ENCODE results near the gene LYSMD1.
A peak's percentile ranks its signal among the peaks of the same experiment; 100 is the strongest.
"Not testable (repeated sequence)": the region's sequence is repeated elsewhere in the genome, so short reads cannot be mapped to it uniquely, and the experiment has no call there.

Gene LYSMD1
- total RNA-seq, result 0 to 0.61 (median 0.39) reads per million in 3 donors

GRCh38 chr1:151165738-151166504, at the start of gene LYSMD1, which contains the start of gene SCNM1:
Gene LYSMD1 (minus strand): TSS chr1:151165902. CDS start chr1:151165258, 644 bp downstream.
Gene SCNM1 (plus strand): TSS chr1:151166144. CDS start chr1:151166153, 9 bp downstream.
- peak; percentile 94 to 95 (median 95) for DNase-seq
- H3K4me3 ChIP-seq (ENCODE audit: insufficient read depth, low read depth, low read length, poor library complexity, severe bottlenecking), result peak within 1 kb of the TSS; percentile 78
- H3K4me1 ChIP-seq (ENCODE audit: control insufficient read depth, insufficient read depth, low read length, poor library complexity, severe bottlenecking), result peaks cover 26% of the 10 kb centered on the region
- H3K9me3 ChIP-seq (ENCODE audit: control insufficient read depth, low read length), result no peaks in the 10 kb centered on the region
- no peaks in the 10 kb centered on the region for H3K27me3 ChIP-seq (replicated peaks; ENCODE audit: control insufficient read depth, insufficient read depth, low read length, poor library complexity, severe bottlenecking)
- peaks cover 27% of the 10 kb centered on the region for H3K36me3 ChIP-seq (ENCODE audit: control insufficient read depth, insufficient read depth, low read length)
- peak within 1 kb of the TSS; percentile 66 for H3K27ac ChIP-seq (ENCODE audit: insufficient read depth, low read length, poor library complexity, severe bottlenecking)

DNA sequence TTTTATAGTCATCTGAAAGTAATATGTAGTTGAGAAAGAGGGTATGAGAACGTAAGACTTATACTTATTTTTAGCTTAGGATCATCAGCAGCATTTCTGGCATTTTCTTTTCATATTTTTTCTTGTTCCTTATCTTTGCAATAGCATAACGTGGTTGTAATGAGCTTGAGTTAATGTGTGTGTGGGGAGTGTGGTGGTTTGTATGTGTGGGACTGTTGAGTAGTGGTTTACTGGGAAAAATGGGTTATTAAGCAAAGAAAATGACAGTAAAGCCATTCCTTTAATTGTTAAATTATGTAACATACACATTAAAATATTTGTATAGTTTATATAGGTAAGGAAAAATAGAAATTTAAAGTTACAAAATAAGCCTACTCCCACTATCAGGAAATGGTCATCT, 47.9 kb upstream of the LYSMD1 start:
- no peaks in the 10 kb centered on the region for H3K36me3 ChIP-seq (ENCODE audit: control insufficient read depth, insufficient read depth, low read length)
- H3K9me3 ChIP-seq (ENCODE audit: control insufficient read depth, low read length), result no peaks in the 10 kb centered on the region
- H3K4me3 ChIP-seq (ENCODE audit: insufficient read depth, low read depth, low read length, poor library complexity, severe bottlenecking), result no peak overlapping the region
- no peak for DNase-seq
- H3K4me1 ChIP-seq (ENCODE audit: control insufficient read depth, insufficient read depth, low read length, poor library complexity, severe bottlenecking), result no peaks in the 10 kb centered on the region
- no peak overlapping the region for H3K27ac ChIP-seq (ENCODE audit: insufficient read depth, low read length, poor library complexity, severe bottlenecking)
- no peaks in the 10 kb centered on the region for H3K27me3 ChIP-seq (replicated peaks; ENCODE audit: control insufficient read depth, insufficient read depth, low read length, poor library complexity, severe bottlenecking)

DNA sequence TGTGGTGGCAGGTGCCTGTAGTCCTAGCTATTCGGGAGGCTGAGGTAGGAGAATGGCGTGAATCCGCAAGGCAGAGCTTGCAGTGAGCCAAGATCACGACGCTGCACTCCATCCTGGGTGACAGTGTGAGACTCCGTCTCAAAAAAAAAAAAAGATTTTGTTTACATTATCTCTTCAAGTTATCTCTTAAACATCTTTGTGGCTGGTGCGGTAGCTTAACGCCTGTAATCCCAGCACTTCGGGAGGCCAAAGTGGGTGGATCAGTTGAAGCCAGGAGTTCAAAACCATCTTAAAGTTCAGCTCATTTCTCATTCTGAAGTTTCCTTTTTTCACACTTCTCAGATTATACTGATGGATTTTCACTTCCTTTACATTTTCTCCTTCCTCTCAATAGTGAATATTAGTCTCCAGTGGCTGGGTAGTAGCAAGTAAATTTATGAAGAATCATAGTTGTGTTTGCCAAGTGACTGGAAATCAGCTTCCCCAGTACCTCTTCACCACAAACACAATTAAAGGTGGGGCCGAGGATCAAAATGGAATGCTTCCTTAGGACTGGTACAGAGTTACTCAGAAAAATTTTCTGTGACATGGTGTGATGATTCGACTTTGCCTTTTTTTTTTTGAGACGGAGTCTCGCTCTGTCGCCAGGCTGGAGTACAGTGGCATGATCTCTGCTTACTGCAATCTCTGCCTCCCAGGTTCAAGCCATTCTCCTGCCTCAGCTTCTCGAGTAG, 46.4 kb upstream of the LYSMD1 start:
- no peak for DNase-seq
- no peaks in the 10 kb centered on the region for H3K9me3 ChIP-seq (ENCODE audit: control insufficient read depth, low read length)
- no peak overlapping the region for H3K4me3 ChIP-seq (ENCODE audit: insufficient read depth, low read depth, low read length, poor library complexity, severe bottlenecking)
- no peak overlapping the region for H3K27ac ChIP-seq (ENCODE audit: insufficient read depth, low read length, poor library complexity, severe bottlenecking)
- H3K4me1 ChIP-seq (ENCODE audit: control insufficient read depth, insufficient read depth, low read length, poor library complexity, severe bottlenecking), result no peaks in the 10 kb centered on the region
- H3K36me3 ChIP-seq (ENCODE audit: control insufficient read depth, insufficient read depth, low read length), result peaks cover 7% of the 10 kb centered on the region
- H3K27me3 ChIP-seq (replicated peaks; ENCODE audit: control insufficient read depth, insufficient read depth, low read length, poor library complexity, severe bottlenecking), result no peaks in the 10 kb centered on the region

DNA sequence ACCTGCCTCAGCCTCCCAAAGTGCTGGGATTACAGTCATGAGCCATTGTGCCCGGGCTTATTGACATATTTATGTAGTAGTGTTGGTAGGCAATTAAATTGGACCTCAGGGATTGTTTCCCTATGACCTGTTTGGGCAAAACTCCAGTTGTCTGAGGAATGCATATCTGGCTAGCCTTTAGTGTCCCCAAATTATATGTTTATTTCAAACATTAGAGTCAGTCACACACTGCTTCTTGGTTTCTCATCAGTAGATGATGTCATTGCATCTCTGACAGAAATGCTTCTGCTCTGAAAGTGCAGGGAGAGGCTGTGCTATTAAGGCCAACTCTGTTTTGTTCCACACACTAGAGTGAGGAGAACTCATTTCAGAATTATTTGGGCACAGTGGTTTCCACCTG, 45.1 kb upstream of the LYSMD1 start:
- no peak overlapping the region for H3K27ac ChIP-seq (ENCODE audit: insufficient read depth, low read length, poor library complexity, severe bottlenecking)
- no peak for DNase-seq
- no peaks in the 10 kb centered on the region for H3K4me1 ChIP-seq (ENCODE audit: control insufficient read depth, insufficient read depth, low read length, poor library complexity, severe bottlenecking)
- no peaks in the 10 kb centered on the region for H3K9me3 ChIP-seq (ENCODE audit: control insufficient read depth, low read length)
- no peaks in the 10 kb centered on the region for H3K27me3 ChIP-seq (replicated peaks; ENCODE audit: control insufficient read depth, insufficient read depth, low read length, poor library complexity, severe bottlenecking)
- H3K36me3 ChIP-seq (ENCODE audit: control insufficient read depth, insufficient read depth, low read length), result peaks cover 12% of the 10 kb centered on the region
- no peak overlapping the region for H3K4me3 ChIP-seq (ENCODE audit: insufficient read depth, low read depth, low read length, poor library complexity, severe bottlenecking)

DNA sequence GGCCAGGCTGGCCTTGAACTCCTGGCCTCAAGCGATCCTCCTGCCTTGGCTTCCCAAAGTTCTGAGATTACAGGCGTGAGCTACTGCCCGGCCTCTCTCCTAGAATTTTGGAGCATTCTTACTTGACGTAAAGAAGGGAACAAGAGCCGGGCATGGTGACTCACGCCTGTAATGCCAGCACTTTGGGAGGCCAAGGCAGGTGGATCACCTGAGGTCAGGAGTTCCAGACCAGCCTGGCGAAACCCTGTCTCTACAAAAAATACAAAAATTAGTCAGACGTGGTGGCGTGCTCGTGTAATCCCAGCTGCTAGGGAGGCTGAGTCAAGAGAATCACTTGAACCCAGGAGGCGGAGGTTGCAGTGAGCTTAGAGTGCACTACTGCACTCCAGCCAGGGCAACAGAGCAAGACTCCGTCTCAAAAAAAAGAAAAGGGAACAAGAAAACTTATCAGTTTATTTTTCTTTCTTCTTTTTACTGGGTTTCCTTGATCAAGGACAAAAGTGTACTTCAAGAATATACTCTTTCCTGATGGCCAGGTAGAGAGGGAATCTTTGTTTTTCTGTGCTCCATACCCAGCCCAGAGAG, 39.8 kb upstream of the LYSMD1 start:
- H3K27me3 ChIP-seq (replicated peaks; ENCODE audit: control insufficient read depth, insufficient read depth, low read length, poor library complexity, severe bottlenecking); H3K4me3 ChIP-seq (ENCODE audit: insufficient read depth, low read depth, low read length, poor library complexity, severe bottlenecking); H3K27ac ChIP-seq (ENCODE audit: insufficient read depth, low read length, poor library complexity, severe bottlenecking); H3K9me3 ChIP-seq (ENCODE audit: control insufficient read depth, low read length); DNase-seq; H3K4me1 ChIP-seq (ENCODE audit: control insufficient read depth, insufficient read depth, low read length, poor library complexity, severe bottlenecking): not testable (repeated sequence)
- H3K36me3 ChIP-seq (ENCODE audit: control insufficient read depth, insufficient read depth, low read length), result peaks cover 12% of the 10 kb centered on the region

- no peaks in the 10 kb centered on the region for H3K36me3 ChIP-seq (ENCODE audit: control insufficient read depth, insufficient read depth, low read length)
- H3K9me3 ChIP-seq (ENCODE audit: control insufficient read depth, low read length), result no peaks in the 10 kb centered on the region
- no peak for DNase-seq
- peaks cover 12% of the 10 kb centered on the region for H3K4me1 ChIP-seq (ENCODE audit: control insufficient read depth, insufficient read depth, low read length, poor library complexity, severe bottlenecking)
- peak overlapping the region; percentile 83 for H3K27ac ChIP-seq (ENCODE audit: insufficient read depth, low read length, poor library complexity, severe bottlenecking)
- H3K27me3 ChIP-seq (replicated peaks; ENCODE audit: control insufficient read depth, insufficient read depth, low read length, poor library complexity, severe bottlenecking), result no peaks in the 10 kb centered on the region
- H3K4me3 ChIP-seq (ENCODE audit: insufficient read depth, low read depth, low read length, poor library complexity, severe bottlenecking), result peak overlapping the region; percentile 90
Measured at GRCh38 chr1:151199873-151200581, 34.3 kb upstream of the LYSMD1 start.

GRCh38 chr1:151198254-151199127, 32.8 kb upstream of the LYSMD1 start, which contains the start of gene PIP5K1A:
Gene PIP5K1A (plus strand): TSS chr1:151198552. CDS start chr1:151198997, 445 bp downstream.
- peak; percentile 96 to 99 (median 99) for DNase-seq
- peaks cover 12% of the 10 kb centered on the region for H3K4me1 ChIP-seq (ENCODE audit: control insufficient read depth, insufficient read depth, low read length, poor library complexity, severe bottlenecking)
- no peaks in the 10 kb centered on the region for H3K9me3 ChIP-seq (ENCODE audit: control insufficient read depth, low read length)
- no peaks in the 10 kb centered on the region for H3K36me3 ChIP-seq (ENCODE audit: control insufficient read depth, insufficient read depth, low read length)
- H3K27me3 ChIP-seq (replicated peaks; ENCODE audit: control insufficient read depth, insufficient read depth, low read length, poor library complexity, severe bottlenecking), result no peaks in the 10 kb centered on the region
- H3K27ac ChIP-seq (ENCODE audit: insufficient read depth, low read length, poor library complexity, severe bottlenecking), result peak within 1 kb of the TSS; percentile 83
- peak within 1 kb of the TSS; percentile 90 for H3K4me3 ChIP-seq (ENCODE audit: insufficient read depth, low read depth, low read length, poor library complexity, severe bottlenecking)

DNA sequence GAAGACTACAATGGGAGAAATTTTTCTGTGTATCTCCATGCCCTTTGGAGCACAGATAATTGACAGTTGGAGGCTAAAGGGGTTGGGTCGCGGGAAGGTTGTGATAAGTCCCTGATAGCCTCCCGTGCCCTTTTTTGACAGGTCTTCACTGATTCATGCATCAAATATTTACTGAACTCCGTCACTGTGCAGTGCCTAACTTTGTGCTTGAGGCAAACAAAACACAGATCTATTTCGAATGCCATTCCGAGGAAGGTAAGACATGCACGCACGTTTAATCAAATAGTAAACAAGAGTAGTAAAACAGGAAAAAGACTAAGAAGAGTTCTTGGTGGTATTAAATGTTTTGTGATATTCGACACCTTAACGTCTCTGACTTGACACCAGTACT, 32.2 kb upstream of the LYSMD1 start:
- no peak for DNase-seq
- Histone ChIP-seq H3K27me3 (replicated peaks; ENCODE audit: control insufficient read depth, insufficient read depth, low read length, poor library complexity, severe bottlenecking) (no peaks in the 10 kb centered on the region), H3K9me3 (ENCODE audit: control insufficient read depth, low read length) (no peaks in the 10 kb centered on the region), H3K4me3 (ENCODE audit: insufficient read depth, low read depth, low read length, poor library complexity, severe bottlenecking) (peak overlapping the region; percentile 90), H3K27ac (ENCODE audit: insufficient read depth, low read length, poor library complexity, severe bottlenecking) (peak overlapping the region; percentile 83), H3K4me1 (ENCODE audit: control insufficient read depth, insufficient read depth, low read length, poor library complexity, severe bottlenecking) (peaks cover 12% of the 10 kb centered on the region), H3K36me3 (ENCODE audit: control insufficient read depth, insufficient read depth, low read length) (no peaks in the 10 kb centered on the region)

- H3K27ac ChIP-seq (ENCODE audit: insufficient read depth, low read length, poor library complexity, severe bottlenecking), result no peak overlapping the region
- no peak overlapping the region for H3K4me3 ChIP-seq (ENCODE audit: insufficient read depth, low read depth, low read length, poor library complexity, severe bottlenecking)
- DNase-seq, result peak; percentile 16 to 43 (median 31)
- no peaks in the 10 kb centered on the region for H3K27me3 ChIP-seq (replicated peaks; ENCODE audit: control insufficient read depth, insufficient read depth, low read length, poor library complexity, severe bottlenecking)
- no peaks in the 10 kb centered on the region for H3K9me3 ChIP-seq (ENCODE audit: control insufficient read depth, low read length)
- H3K36me3 ChIP-seq (ENCODE audit: control insufficient read depth, insufficient read depth, low read length), result no peaks in the 10 kb centered on the region
- peaks cover 12% of the 10 kb centered on the region for H3K4me1 ChIP-seq (ENCODE audit: control insufficient read depth, insufficient read depth, low read length, poor library complexity, severe bottlenecking)
Measured at GRCh38 chr1:151196292-151196800, 30.6 kb upstream of the LYSMD1 start.
